Fibroblast of the aortic adventitia (primary cell): ENCODE results near the gene STK17A. TPM values are rescaled to one million over a fixed set of nuclear protein-coding genes. Genes with fewer than 3 reads are reported as not detected.
"Not testable (repeated sequence)": the region's sequence is repeated elsewhere in the genome, so short reads cannot be mapped to it uniquely, and the experiment has no call there.

ENCODE experiments used
- DNase-seq: peaks from one replicate; pipeline ENCODE4 v3.0.0-alpha.2; 2010; ENCODE audit warnings: low read depth
- H3K4me3 ChIP-seq: 2 replicates; pipeline ENCODE4 v1.5.1; 2011; ENCODE audit warnings: low read depth, mild to moderate bottlenecking, control low read depth, low read length, moderate library complexity
- CTCF ChIP-seq: IDR thresholded peaks from 2 replicates; pipeline ENCODE4 v1.5.1; 2011; ENCODE audit warnings: mild to moderate bottlenecking, low read length, control low read depth, inconsistent platforms; ENCODE audit not compliant: insufficient read depth
- total RNA-seq: library from RNA; depleted of rRNA; stranded (reverse); fragments of >200 nt; gene quantifications from 2 replicates; pipeline ENCODE4 v1.2.3, GENCODE V29; 2012; ENCODE audit warnings: low replicate concordance

STK17A gene
- total RNA-seq, 1 donor, result 96.8 TPM

- no peak for DNase-seq
- no peak for TF ChIP-seq CTCF
- H3K4me3 ChIP-seq, result no peak overlapping the region
Measured at GRCh38 chr7:43565786-43566185, 17.1 kb upstream of the STK17A start.

GRCh38 chr7:43568529-43568928 lies 14.4 kb upstream of the STK17A start:
- H3K4me3 ChIP-seq, result no peak overlapping the region
- DNase-seq, result peak; percentile 40
- no peak for TF ChIP-seq CTCF

- peak; percentile 39 for DNase-seq
- H3K4me3 ChIP-seq, result no peak overlapping the region
- no peak for TF ChIP-seq CTCF
Measured at GRCh38 chr7:43569424-43569823, 13.5 kb upstream of the STK17A start.

- no peak overlapping the region for H3K4me3 ChIP-seq
- no peak for TF ChIP-seq CTCF
- no peak for DNase-seq
Measured at GRCh38 chr7:43570688-43571365, 12.1 kb upstream of the STK17A start.

- TF ChIP-seq CTCF, result no peak
- peak; percentile 100 for DNase-seq
- H3K4me3 ChIP-seq, result no peak overlapping the region
Measured at GRCh38 chr7:43572516-43573049, 10.3 kb upstream of the STK17A start.

GRCh38 chr7:43573832-43574231 lies 9.1 kb upstream of the STK17A start:
- H3K4me3 ChIP-seq, DNase-seq: not testable (repeated sequence)

- TF ChIP-seq CTCF, result no peak
Measured at GRCh38 chr7:43575506-43575905, 7.4 kb upstream of the STK17A start.

More at GRCh38 chr7:43575506-43575905, 7.4 kb upstream of the STK17A start:
- no peak for DNase-seq
- H3K4me3 ChIP-seq, result no peak overlapping the region
